HG03097 (cell line): Measurements from ENCODE around the gene BAG2.

ENCODE experiments used
- ATAC-seq: cut with Tn5 transposase; IDR thresholded peaks from one replicate; pipeline ENCODE4 v1.9.1; 2021; ENCODE audit not compliant: unreplicated experiment, low FRiP score

Gene BAG2

GRCh38 chr6:57173886-57174510, 1.9 kb downstream of the BAG2 start:
- no peak for ATAC-seq

- ATAC-seq: no peak
Measured at GRCh38 chr6:57174511-57174907, 2.4 kb downstream of the BAG2 start.

GRCh38 chr6:57177545-57178265, 5.6 kb downstream of the BAG2 start:
- ATAC-seq: no peak

GRCh38 chr6:57180596-57180995, 8.5 kb downstream of the BAG2 start:
- no peak for ATAC-seq

- ATAC-seq: no peak
Measured at GRCh38 chr6:57182017-57182432, 9.9 kb downstream of the BAG2 start.

GRCh38 chr6:57183336-57183735, 11.2 kb downstream of the BAG2 start:
- no peak for ATAC-seq

GRCh38 chr6:57190140-57190539, 18.0 kb downstream of the BAG2 start:
- no peak for ATAC-seq

GRCh38 chr6:57193177-57193576, 21.1 kb downstream of the BAG2 start:
- no peak for ATAC-seq

- no peak for ATAC-seq
Measured at GRCh38 chr6:57195457-57195856, 23.3 kb downstream of the BAG2 start.

- no peak for ATAC-seq
Measured at GRCh38 chr6:57198926-57199636, 27.0 kb downstream of the BAG2 start.

- ATAC-seq: no peak
Measured at GRCh38 chr6:57201718-57202117, 29.6 kb downstream of the BAG2 start.

- ATAC-seq: no peak
Measured at GRCh38 chr6:57205550-57206328, 33.6 kb downstream of the BAG2 start.

- no peak for ATAC-seq
Measured at GRCh38 chr6:57207141-57207540, 35.0 kb downstream of the BAG2 start.

GRCh38 chr6:57207872-57208271, 35.7 kb downstream of the BAG2 start:
- no peak for ATAC-seq

GRCh38 chr6:57209030-57209429, 36.9 kb downstream of the BAG2 start:
- ATAC-seq: no peak

- ATAC-seq: no peak
Measured at GRCh38 chr6:57210060-57210459, 37.9 kb downstream of the BAG2 start.

GRCh38 chr6:57215260-57215659, 43.1 kb downstream of the BAG2 start:
- no peak for ATAC-seq

GRCh38 chr6:57216235-57217101, 44.3 kb downstream of the BAG2 start:
- no peak for ATAC-seq

- no peak for ATAC-seq
Measured at GRCh38 chr6:57217270-57217669, 45.1 kb downstream of the BAG2 start.

GRCh38 chr6:57220083-57220703, 48.1 kb downstream of the BAG2 start:
- ATAC-seq: no peak
